Fibroblast of mammary gland (primary cell): ENCODE results near the gene ACSM2B.
"Not testable (repeated sequence)": the region's sequence is repeated elsewhere in the genome, so short reads cannot be mapped to it uniquely, and the experiment has no call there.

Source experiments
- DNase-seq: peaks from one replicate; pipeline ENCODE4 v3.0.0-alpha.2; 2010; ENCODE audit warnings: low read depth
- H3K4me3 ChIP-seq: 2 replicates; pipeline ENCODE4 v1.5.1; 2011; ENCODE audit warnings: low read depth, mild to moderate bottlenecking, low read length, moderate library complexity; ENCODE audit not compliant: control insufficient read depth
- CTCF ChIP-seq: conservative IDR thresholded peaks from 2 replicates; pipeline ENCODE4 v1.5.1; 2011; ENCODE audit warnings: low read depth, low read length, inconsistent platforms; ENCODE audit not compliant: control insufficient read depth, insufficient read depth

Gene ACSM2B

GRCh38 chr16:20510323-20510722 is 65.8 kb downstream of the ACSM2B start:
- no peak for TF ChIP-seq CTCF
- no peak overlapping the region for H3K4me3 ChIP-seq
- no peak for DNase-seq

GRCh38 chr16:20507280-20507679 is 68.9 kb downstream of the ACSM2B start:
- DNase-seq = no peak
- H3K4me3 ChIP-seq = no peak overlapping the region
- no peak for TF ChIP-seq CTCF

GRCh38 chr16:20504418-20504817 is 71.7 kb downstream of the ACSM2B start:
- H3K4me3 ChIP-seq = no peak overlapping the region
- DNase-seq = no peak
- TF ChIP-seq CTCF = no peak

- not testable (repeated sequence) for H3K4me3 ChIP-seq, DNase-seq
Measured at GRCh38 chr16:20491448-20491847, 84.7 kb downstream of the ACSM2B start.

GRCh38 chr16:20490994-20491393 is 85.2 kb downstream of the ACSM2B start:
- DNase-seq, H3K4me3 ChIP-seq: not testable (repeated sequence)
